ENCODE data around the gene DTX2.
"Not testable (repeated sequence)": the region's sequence is repeated elsewhere in the genome, so short reads cannot be mapped to it uniquely, and the experiment has no call there.

- TF ChIP-seq POLR2A (IDR thresholded peaks at IDR 0.05; ENCODE audit: low read length); GATA1 (IDR thresholded peaks at IDR 0.05; ENCODE audit: low read depth, low read length): not testable (repeated sequence)
Measured at GRCh38 chr7:76461464-76462101, at the start of gene DTX2.
